HepG2 (cell line): ENCODE results near the gene C4orf46. TPM values are rescaled to one million over a fixed set of nuclear protein-coding genes. Genes with fewer than 3 reads are reported as not detected.

Experiments
- ATAC-seq: fragments of 200-7000 bp; cut with Tn5 transposase; 3 replicates; pipeline ENCODE4 v1.9.1; 2020; ENCODE audit warnings: mild to moderate bottlenecking, moderate library complexity
- BruUV-seq: library from RNA; stranded (reverse); fragments of 400-500 nt; replicated peaks from 2 replicates; lab custom pipeline; 2021; lab: Mats Ljungman, UMichigan
- CTCF ChIA-PET: fragments of 300-600 bp; formaldehyde crosslinking; extraction: SDS; loops from one replicate; lab custom pipeline; 2021; ENCODE audit warnings: low total read pairs, inconsistent platforms, low intra/inter-chr PET ratio; lab: Yijun Ruan, JAX
- POLR2A ChIA-PET: fragments of 350-600 bp; sonication (Branson Sonifier 250); formaldehyde crosslinking; loops from one replicate; lab custom pipeline; 2020; ENCODE audit warnings: antibody characterized with exemption, inconsistent platforms; lab: Yijun Ruan, JAX
- DNase-seq: peaks from one replicate; pipeline ENCODE4 v3.0.0-alpha.2; 2015; ENCODE audit warnings: low spot score
- FAIRE-seq: peaks from 3 replicates; lab custom pipeline; 2011; peaks lifted over from hg19 to GRCh38; lab: Jason Lieb, UNC
- H2AFZ ChIP-seq: one replicate; pipeline ENCODE4 v1.6.1; 2011; ENCODE audit warnings: low read length, inconsistent platforms
- H3K27ac ChIP-seq: fragments of 300-600 bp; 3 replicates; pipeline ENCODE4 v1.8.0; 2011; ENCODE audit warnings: mixed run types, mild to moderate bottlenecking, mixed read lengths, low read length, inconsistent platforms; ENCODE audit not compliant: insufficient read depth; ENCODE audit errors: extremely low read length
- H3K27me3 ChIP-seq, 2 experiments: fragments of 200-600 bp in 1 of 2; 2 replicates in 1 of 2; 3 replicates in 1 of 2; pipeline versions ENCODE4 v1.6.0 to v1.8.0; 2011; ENCODE audit warnings: low read length in 2 of 2, mild to moderate bottlenecking in 2 of 2, moderate library complexity in 2 of 2, inconsistent platforms in 1 of 2; ENCODE audit not compliant: insufficient read depth in 2 of 2, control insufficient read depth in 1 of 2
- H3K36me3 ChIP-seq, 2 experiments: fragments of 200-600 bp in 1 of 2; replicated peaks in 1 of 2; 2 replicates in 1 of 2; 3 replicates in 1 of 2; pipeline versions ENCODE4 v1.5.1 to v1.8.0; 2011; ENCODE audit warnings: low read length in 2 of 2, inconsistent platforms in 1 of 2; ENCODE audit not compliant: insufficient read depth in 2 of 2, control insufficient read depth in 1 of 2
- H3K4me1 ChIP-seq: 2 replicates; pipeline ENCODE4 v1.5.1; 2012; ENCODE audit warnings: low read length, inconsistent platforms; ENCODE audit not compliant: insufficient read depth
- H3K4me2 ChIP-seq: 2 replicates; pipeline ENCODE4 v1.6.0; 2011; ENCODE audit warnings: low read depth, low read length, inconsistent platforms
- H3K4me3 ChIP-seq, 3 experiments: fragments of 200-600 bp in 1 of 3; sonication (generic), shearing (Covaris generic) in 1 of 3; replicated peaks in 1 of 3; 2 replicates each; pipeline ENCODE4 v1.5.1; 2011 to 2016; ENCODE audit warnings: low read length in 3 of 3, inconsistent platforms in 2 of 3, low read depth in 2 of 3, mild to moderate bottlenecking in 2 of 3, control low read depth in 1 of 3, mixed read lengths in 1 of 3; ENCODE audit not compliant: insufficient read depth in 1 of 3
- H3K79me2 ChIP-seq: one replicate; pipeline ENCODE4 v1.6.1; 2011; ENCODE audit warnings: low read length, inconsistent platforms; ENCODE audit not compliant: insufficient read depth
- H3K9ac ChIP-seq: 2 replicates; pipeline ENCODE4 v1.6.0; 2011; ENCODE audit warnings: mild to moderate bottlenecking, low read depth, low read length, inconsistent platforms; ENCODE audit not compliant: insufficient read depth
- H3K9me3 ChIP-seq: 2 replicates; pipeline ENCODE4 v1.5.1; 2012; ENCODE audit warnings: mild to moderate bottlenecking, low read length
- H4K20me1 ChIP-seq: 2 replicates; pipeline ENCODE4 v1.6.0; 2011; ENCODE audit warnings: inconsistent platforms, mild to moderate bottlenecking, low read length, moderate library complexity; ENCODE audit not compliant: insufficient read depth
- DNMT1 ChIP-seq: sonication (generic); formaldehyde crosslinking; IDR thresholded peaks from 2 replicates; pipeline ENCODE4 v1.5.1; 2020; ENCODE audit warnings: mild to moderate bottlenecking, missing genetic modification reagents
- FOXM1 ChIP-seq: sonication (generic); formaldehyde crosslinking; IDR thresholded peaks from 2 replicates; pipeline ENCODE4 v1.5.0; 2020; ENCODE audit warnings: missing genetic modification reagents
- NAIF1 ChIP-seq: sonication (generic); formaldehyde crosslinking; IDR thresholded peaks from 2 replicates; pipeline ENCODE4 v1.5.0; 2020; ENCODE audit warnings: mild to moderate bottlenecking, missing genetic modification reagents, borderline replicate concordance
- RORA ChIP-seq: sonication (generic); formaldehyde crosslinking; IDR thresholded peaks from 2 replicates; pipeline ENCODE4 v1.5.0; 2020; ENCODE audit warnings: mild to moderate bottlenecking, missing genetic modification reagents, moderate library complexity
- ZIK1 ChIP-seq: sonication (generic); formaldehyde crosslinking; IDR thresholded peaks from 2 replicates; pipeline ENCODE4 v1.5.0; 2020; ENCODE audit warnings: mild to moderate bottlenecking, low read depth, missing genetic modification reagents, borderline replicate concordance
- ZNF34 ChIP-seq: sonication (generic); formaldehyde crosslinking; IDR thresholded peaks from 2 replicates; pipeline ENCODE4 v1.4.0; 2020; ENCODE audit warnings: mild to moderate bottlenecking, missing genetic modification reagents, borderline replicate concordance
- ZNF451 ChIP-seq: sonication (generic); formaldehyde crosslinking; IDR thresholded peaks from 2 replicates; pipeline ENCODE4 v1.5.0; 2020; ENCODE audit warnings: mild to moderate bottlenecking, missing genetic modification reagents
- ZNF563 ChIP-seq: sonication (generic); formaldehyde crosslinking; IDR thresholded peaks from 2 replicates; pipeline ENCODE4 v1.8.0; 2022; ENCODE audit warnings: mild to moderate bottlenecking, moderate library complexity, missing genetic modification reagents
- ZXDC ChIP-seq: sonication (generic); formaldehyde crosslinking; IDR thresholded peaks from 2 replicates; pipeline ENCODE4 v1.5.0; 2020; ENCODE audit warnings: mild to moderate bottlenecking, missing genetic modification reagents
- WGBS: methylation state at CpG from one replicate; pipeline ENCODE4 v1.1.6; 2017; ENCODE audit warnings: low lambda C conversion rate; 5-methylcytosine and 5-hydroxymethylcytosine counted together
- in situ Hi-C: cut with HindIII; loops from 2 replicates; pipeline ENCODE4 v1.10.0; 2017; ENCODE audit warnings: low pct_unique_long_range_greater_than_20kb; ENCODE audit not compliant: extremely low pct_ligation_motif_present
- intact Hi-C: fragments of 100-400 bp; cut with micrococcal nuclease; formaldehyde crosslinking; loops from one replicate; pipeline ENCODE4 v1.10.0; 2022; ENCODE audit not compliant: unreplicated experiment
- polyA plus RNA-seq, 8 experiments: library from polyadenylated mRNA; depleted of rRNA in 3 of 8; stranded (reverse) in 7 of 8; unstranded in 1 of 8; fragments of >200 nt; fragmentation: Illumina TruSeq in 4 of 8; extraction: Trizol in 4 of 8; gene quantifications; 2 replicates each; pipeline versions ENCODE4 v1.2.1 to v1.2.3, GENCODE V29; 2011 to 2016; ENCODE audit warnings: low read depth in 4 of 8, missing spikeins in 1 of 8, mixed read lengths in 1 of 8; ENCODE audit not compliant: insufficient read depth in 1 of 8
- total RNA-seq, 5 experiments: library from RNA; depleted of rRNA; stranded (reverse); fragments of >200 nt; fragmentation: Illumina TruSeq; extraction: Trizol; gene quantifications; 2 replicates each; pipeline ENCODE4 v1.2.3, GENCODE V29; 2016; ENCODE audit warnings: low read depth in 1 of 5

Gene C4orf46
- total and polyA plus RNA-seq, 2 of the 13 experiments (the other 11 are each of a cell fraction or from before 2014, with no cell fraction given) = 8.5 to 10.4 TPM

- no peak for TF ChIP-seq ZXDC (CRISPR knock-in tag)
Measured at GRCh38 chr4:158656439-158656838, 15.2 kb downstream of the C4orf46 start (continued).

DNA sequence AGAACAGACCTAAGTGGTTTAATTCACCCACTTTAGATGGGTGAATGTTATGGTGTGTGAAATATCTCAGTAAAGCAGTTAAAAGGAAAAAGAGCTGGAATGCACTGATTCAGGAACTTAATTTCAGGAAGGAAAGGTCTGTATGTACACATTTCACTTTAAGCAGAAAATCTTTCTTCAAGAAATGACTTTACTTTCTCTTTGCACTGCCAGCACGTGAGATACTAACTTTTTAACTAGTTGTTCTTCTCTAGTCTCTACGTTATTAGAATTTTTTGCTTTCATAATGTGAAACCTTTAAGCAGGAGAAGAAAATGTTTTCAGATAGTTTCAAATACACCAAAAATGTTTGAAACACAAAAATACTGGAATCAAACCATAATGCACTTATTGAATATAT is 18.8 kb downstream of the C4orf46 start:
- WGBS = 2% methylated on average over 2 of the region's 2 CpGs
- no peak for DNase-seq
- TF ChIP-seq ZNF451 (CRISPR knock-in tag) = no peak
- H3K27ac ChIP-seq = no peak overlapping the region
- no peaks in the 10 kb centered on the region for H3K79me2 ChIP-seq
- H3K4me3 ChIP-seq = no peak overlapping the region; a peak in 1 of 6 replicates
- no peaks in the 10 kb centered on the region for H3K4me1 ChIP-seq
- H3K9me3 ChIP-seq = no peaks in the 10 kb centered on the region
- H3K36me3 ChIP-seq = no peaks in the 10 kb centered on the region
- ChIA-PET CTCF (no interaction called here), POLR2A (no interaction called here)
- in situ Hi-C loops (no loop called here), intact Hi-C loops (no loop called here)
- no TSS peak for BruUV-seq
- H3K4me2 ChIP-seq = no peak overlapping the region
- no peaks in the 10 kb centered on the region for H4K20me1 ChIP-seq
- no peaks in the 10 kb centered on the region for H3K27me3 ChIP-seq
- no peak for ATAC-seq
- no peak overlapping the region for H2AFZ ChIP-seq
- no peak for FAIRE-seq
- H3K9ac ChIP-seq = no peak overlapping the region

- in situ Hi-C loops = no loop called here
- no peak for ATAC-seq
- no peak overlapping the region for H3K4me3 ChIP-seq
- no peak overlapping the region for H2AFZ ChIP-seq
- no peak overlapping the region for H3K4me2 ChIP-seq
- WGBS = under 1% methylated on average over 4 of the region's 4 CpGs
- no peaks in the 10 kb centered on the region for H3K79me2 ChIP-seq
- POLR2A ChIA-PET = no interaction called here
- no peak for FAIRE-seq
- no peaks in the 10 kb centered on the region for H3K36me3 ChIP-seq
- no peak overlapping the region for H3K27ac ChIP-seq
- no peak for DNase-seq
- no peaks in the 10 kb centered on the region for H4K20me1 ChIP-seq
- H3K27me3 ChIP-seq = peaks cover 0 to 1% of the 10 kb centered on the region in 2 experiments; a peak in 1 of 5 replicates
- H3K9ac ChIP-seq = no peak overlapping the region
- CTCF ChIA-PET = no interaction called here
- H3K9me3 ChIP-seq = no peaks in the 10 kb centered on the region
- BruUV-seq = no TSS peak
- no peaks in the 10 kb centered on the region for H3K4me1 ChIP-seq
- intact Hi-C loops = no loop called here
- TF ChIP-seq ZNF34 (CRISPR knock-in tag) = no peak
- no peak for TF ChIP-seq DNMT1 (CRISPR knock-in tag)
- TF ChIP-seq RORA (CRISPR knock-in tag) = no peak
- TF ChIP-seq ZNF563 (CRISPR knock-in tag) = no peak
- TF ChIP-seq FOXM1 = no peak
- TF ChIP-seq NAIF1 = no peak
- no peak for TF ChIP-seq ZIK1 (CRISPR knock-in tag)
Measured at GRCh38 chr4:158649111-158649680, 22.5 kb downstream of the C4orf46 start.
